M059J (cell line): ENCODE measurements around the gene NTSR1. TPM values are rescaled to one million over a fixed set of nuclear protein-coding genes. Genes with fewer than 3 reads are reported as not detected.

Experiments used
- DNase-seq: peaks from one replicate; pipeline ENCODE4 v3.0.0-alpha.2; 2012; ENCODE audit warnings: low read depth
- total RNA-seq: library from RNA; depleted of rRNA; stranded (reverse); fragments of >200 nt; shearing (Covaris generic); gene quantifications from 2 replicates; pipeline ENCODE4 v1.2.3, GENCODE V29; 2014

The NTSR1 gene
- total RNA-seq, 1 experiment from 2014 or later, result 0.07 TPM

- DNase-seq, result no peak
Observed at GRCh38 chr20:62694106-62694505, 14.5 kb upstream of the NTSR1 start.

- DNase-seq, result no peak
Observed at GRCh38 chr20:62694868-62695267, 13.8 kb upstream of the NTSR1 start.

- no peak for DNase-seq
Observed at GRCh38 chr20:62695448-62696414, 12.9 kb upstream of the NTSR1 start.

- no peak for DNase-seq
Observed at GRCh38 chr20:62696434-62696957, 12.1 kb upstream of the NTSR1 start.

- DNase-seq, result no peak
Observed at GRCh38 chr20:62696989-62697388, 11.6 kb upstream of the NTSR1 start.

GRCh38 chr20:62697468-62697912, 11.1 kb upstream of the NTSR1 start:
- DNase-seq, result no peak

GRCh38 chr20:62698231-62698630, 10.4 kb upstream of the NTSR1 start:
- DNase-seq, result no peak

- no peak for DNase-seq
Observed at GRCh38 chr20:62699296-62699695, 9.3 kb upstream of the NTSR1 start.

- no peak for DNase-seq
Observed at GRCh38 chr20:62699741-62700140, 8.9 kb upstream of the NTSR1 start.

GRCh38 chr20:62700261-62700930, 8.2 kb upstream of the NTSR1 start:
- DNase-seq, result no peak

- DNase-seq, result no peak
Observed at GRCh38 chr20:62701161-62702012, 7.2 kb upstream of the NTSR1 start.

- DNase-seq, result no peak
Observed at GRCh38 chr20:62702013-62702300, 6.7 kb upstream of the NTSR1 start.

- DNase-seq, result peak; percentile 98
Observed at GRCh38 chr20:62702895-62703852, 5.5 kb upstream of the NTSR1 start.

GRCh38 chr20:62703853-62704228, 4.8 kb upstream of the NTSR1 start:
- DNase-seq, result peak; percentile 62

- DNase-seq, result peak; percentile 97
Observed at GRCh38 chr20:62704341-62704948, 4.2 kb upstream of the NTSR1 start.

GRCh38 chr20:62705627-62706026, 3.0 kb upstream of the NTSR1 start:
- no peak for DNase-seq

GRCh38 chr20:62706344-62706743, 2.3 kb upstream of the NTSR1 start:
- DNase-seq, result no peak

- no peak for DNase-seq
Observed at GRCh38 chr20:62706857-62707256, 1.8 kb upstream of the NTSR1 start.

GRCh38 chr20:62707276-62707920, 1.2 kb upstream of the NTSR1 start:
- DNase-seq, result no peak
